GM18951 (cell line): Measurements from ENCODE around the gene JAM2.

Experiments
- POLR2A ChIP-seq: IDR thresholded peaks from 4 replicates; pipeline ENCODE4 v1.6.1; 2011; ENCODE audit warnings: mild to moderate bottlenecking; ENCODE audit not compliant: insufficient read length, insufficient read depth; ENCODE audit errors: extremely low read depth
- in situ Hi-C: fragments of 300-500 bp; cut with MboI; formaldehyde crosslinking; loops from one replicate; pipeline ENCODE4 v1.12.0; 2022; ENCODE audit warnings: low sequenced_read_pairs, mixed read lengths, inconsistent platforms; ENCODE audit not compliant: unreplicated experiment

JAM2 gene

DNA sequence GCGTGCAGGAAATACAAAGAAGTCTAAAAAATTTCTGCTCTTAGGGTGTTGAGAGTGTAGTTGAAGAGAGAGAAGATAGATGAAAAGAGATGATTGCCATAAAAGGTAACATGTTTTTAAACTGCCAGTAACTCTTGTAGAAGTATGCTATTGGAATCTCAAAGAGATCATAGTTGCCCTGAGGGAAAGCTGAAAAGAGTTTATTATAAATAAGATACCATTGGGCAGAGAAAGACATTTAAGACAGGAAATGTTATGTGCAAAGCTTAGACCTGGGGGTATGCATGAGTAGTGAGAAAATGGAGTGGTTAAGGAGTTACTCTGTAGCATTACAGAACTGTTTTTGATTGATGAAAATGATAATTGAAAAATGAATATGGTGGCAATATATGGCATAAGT lies 113.4 kb downstream of the JAM2 start:
- in situ Hi-C loops: no loop called here
- TF ChIP-seq POLR2A: no peak

DNA sequence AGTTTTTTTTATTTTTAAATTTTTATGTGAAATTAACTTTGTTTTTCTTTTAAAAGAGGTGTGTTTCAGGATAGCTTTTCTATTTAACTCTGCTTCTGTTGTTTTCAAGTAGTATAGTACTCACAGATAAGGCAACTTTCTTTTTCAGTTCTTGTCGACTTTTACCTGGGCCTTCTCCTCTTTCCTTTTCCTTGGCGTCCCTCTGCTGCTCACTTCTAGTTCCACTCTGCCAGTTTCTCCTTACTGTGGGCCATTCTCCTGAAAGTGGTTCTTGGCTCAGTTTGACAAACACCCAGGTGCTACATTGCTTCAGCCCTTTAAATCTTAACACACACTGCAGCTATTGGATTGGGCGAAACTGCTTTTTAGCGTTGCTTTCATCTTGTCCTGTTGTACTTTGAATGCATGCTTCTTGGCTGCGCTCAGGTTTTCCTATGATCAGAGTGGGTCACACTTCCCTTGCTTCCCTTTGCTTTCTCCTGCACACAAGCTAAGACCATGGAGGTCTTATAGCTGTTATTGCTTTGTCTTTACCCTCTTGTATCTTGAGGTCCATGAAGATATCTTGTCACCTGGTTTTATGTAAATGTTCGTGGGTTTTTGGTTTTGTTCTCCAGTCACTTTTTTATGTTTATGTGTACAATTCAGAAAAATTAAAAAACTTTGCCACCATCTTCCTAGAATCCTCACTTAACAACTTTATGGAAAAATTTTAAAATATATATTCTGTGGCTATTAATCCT lies 117.3 kb downstream of the JAM2 start:
- no peak for TF ChIP-seq POLR2A

DNA sequence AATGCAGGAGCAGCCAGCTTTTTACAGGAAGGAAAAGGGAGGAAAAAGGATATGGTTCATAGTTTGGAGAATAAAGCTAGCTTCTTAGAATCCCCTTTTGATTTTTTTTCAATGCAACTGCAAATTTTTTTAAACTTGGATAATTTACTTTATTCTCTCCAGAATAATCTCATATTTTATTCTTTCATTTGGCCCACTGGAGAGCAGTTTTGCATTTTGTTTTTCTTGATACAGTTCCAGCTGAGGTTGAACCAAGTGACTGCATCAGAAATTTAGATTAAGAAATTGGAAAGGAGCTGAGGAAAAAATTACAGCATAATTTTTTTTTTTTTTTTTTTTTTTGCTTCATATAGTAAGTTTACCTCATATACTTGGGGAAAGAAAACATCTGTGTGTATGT lies 118.5 kb downstream of the JAM2 start:
- TF ChIP-seq POLR2A: no peak
- in situ Hi-C loops: no loop called here

More for the DNA sequence above, 117.3 kb downstream of the JAM2 start:
- in situ Hi-C loops: no loop called here

- no peak for TF ChIP-seq POLR2A
- in situ Hi-C loops: no loop called here
Observed at GRCh38 chr21:25759573-25759972, 120.5 kb downstream of the JAM2 start.

DNA sequence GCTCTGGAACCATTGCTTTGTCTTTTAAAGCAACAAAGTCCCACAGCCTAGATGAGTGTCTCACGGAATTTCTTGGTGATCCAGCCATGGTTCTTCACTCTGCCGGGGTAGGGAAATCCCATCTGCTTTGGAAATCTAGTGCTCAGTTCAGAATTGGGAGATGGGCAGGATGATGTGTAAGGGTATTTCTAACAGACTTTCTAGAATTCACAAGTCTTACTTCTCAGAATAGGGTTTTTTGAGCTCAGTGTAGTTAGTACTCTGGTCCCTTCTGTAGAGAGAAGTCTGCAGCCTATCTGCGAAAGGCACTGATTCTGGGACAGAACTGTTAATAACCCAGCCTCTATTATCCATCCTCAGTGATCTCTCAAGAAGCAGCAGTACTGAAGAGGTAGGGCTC lies 121.0 kb downstream of the JAM2 start:
- in situ Hi-C loops: no loop called here
- no peak for TF ChIP-seq POLR2A

- in situ Hi-C loops: no loop called here
- TF ChIP-seq POLR2A: no peak
Observed at GRCh38 chr21:25760677-25761076, 121.6 kb downstream of the JAM2 start.

- in situ Hi-C loops: no loop called here
- TF ChIP-seq POLR2A: no peak
Observed at GRCh38 chr21:25764065-25764464, 125.0 kb downstream of the JAM2 start.
